ENCODE results near the gene SDK1.
"Not testable (repeated sequence)": the region's sequence is repeated elsewhere in the genome, so short reads cannot be mapped to it uniquely, and the experiment has no call there.

The SDK1 gene

DNA sequence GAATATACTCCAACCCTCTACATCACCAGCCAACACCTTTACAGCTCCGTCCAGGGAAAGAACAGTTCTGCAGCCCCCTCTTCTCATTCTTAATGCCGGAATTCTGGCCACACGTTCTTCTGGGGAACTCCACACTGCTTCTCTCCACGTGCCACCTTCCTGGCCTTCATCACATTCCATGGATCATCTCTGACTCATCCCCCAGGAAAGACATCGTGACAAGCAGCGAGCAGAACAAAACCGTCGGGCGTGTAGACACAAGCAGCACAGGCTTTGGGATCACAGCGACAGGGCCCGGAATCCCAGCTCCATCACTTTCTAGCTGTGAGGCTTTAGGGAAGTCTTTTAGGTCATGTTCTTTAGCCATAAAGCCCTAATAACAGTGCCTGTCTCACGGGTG is 790.7 kb downstream of the SDK1 start:
- DNase-seq (ENCODE audit: low read depth in 3 of 3, low spot score in 1 of 3) = no peak

DNA sequence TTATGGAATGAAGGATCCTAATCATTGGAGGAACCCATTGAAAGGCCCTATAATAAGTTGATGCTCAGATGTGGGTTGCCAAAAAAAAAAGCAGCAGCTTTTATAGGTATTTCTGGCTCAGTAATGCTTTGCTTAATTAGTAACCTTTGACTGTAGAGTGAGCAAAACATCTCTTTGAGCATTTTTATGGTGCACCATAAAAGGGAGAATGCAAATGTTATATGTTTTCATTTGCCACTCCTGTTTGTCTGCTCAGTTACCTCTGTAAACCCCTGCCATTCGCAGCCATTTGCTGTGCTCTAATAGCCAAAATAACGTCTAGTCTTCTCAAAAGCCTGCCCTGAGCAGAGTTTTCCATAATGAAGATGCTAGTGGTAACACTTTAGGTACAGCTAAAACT is 792.0 kb downstream of the SDK1 start:
- DNase-seq (ENCODE audit: low read depth in 3 of 3, low spot score in 1 of 3) = no peak

DNA sequence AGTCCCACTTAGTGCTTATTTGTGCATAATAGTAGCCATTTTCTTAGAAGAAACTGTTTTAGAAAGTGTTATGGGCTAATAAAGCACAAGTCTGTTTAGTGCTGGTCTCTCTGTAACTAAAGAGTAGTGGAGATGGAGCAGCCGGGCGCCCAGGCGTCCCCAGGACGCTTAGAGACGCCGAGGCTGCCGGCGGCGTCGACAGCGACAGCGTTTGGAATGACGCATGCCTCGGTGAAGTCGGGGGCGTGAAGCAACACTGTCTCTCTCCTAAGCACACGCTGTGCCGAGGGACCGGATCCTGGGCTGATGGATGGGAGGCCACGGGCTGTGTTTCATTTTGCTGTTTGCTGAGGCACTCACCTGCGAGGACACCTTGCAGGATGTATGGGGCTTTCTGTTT is 792.4 kb downstream of the SDK1 start:
- no peak for DNase-seq (ENCODE audit: low read depth in 3 of 3, low spot score in 1 of 3)

DNA sequence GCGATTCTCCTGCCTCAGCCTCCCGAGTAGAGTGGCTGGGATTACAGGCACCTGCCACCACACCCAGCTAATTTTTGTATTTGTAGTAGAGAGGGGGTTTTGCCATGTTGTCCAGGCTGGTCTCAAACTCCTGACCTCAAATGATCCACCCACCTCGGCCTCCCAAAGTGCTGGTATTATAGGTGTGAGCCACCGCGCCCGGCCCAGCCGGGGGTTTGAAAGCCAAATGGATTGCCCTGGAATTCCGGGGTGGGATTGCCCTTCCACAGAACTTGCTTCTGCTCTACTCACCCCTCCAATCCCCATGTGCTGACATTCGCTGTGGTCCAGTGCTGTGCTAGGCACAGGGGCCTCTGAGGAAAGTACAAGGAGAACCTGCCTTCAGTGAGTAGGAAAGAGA is 793.1 kb downstream of the SDK1 start:
- not testable (repeated sequence) for DNase-seq (ENCODE audit: low read depth in 3 of 3, low spot score in 1 of 3)

DNA sequence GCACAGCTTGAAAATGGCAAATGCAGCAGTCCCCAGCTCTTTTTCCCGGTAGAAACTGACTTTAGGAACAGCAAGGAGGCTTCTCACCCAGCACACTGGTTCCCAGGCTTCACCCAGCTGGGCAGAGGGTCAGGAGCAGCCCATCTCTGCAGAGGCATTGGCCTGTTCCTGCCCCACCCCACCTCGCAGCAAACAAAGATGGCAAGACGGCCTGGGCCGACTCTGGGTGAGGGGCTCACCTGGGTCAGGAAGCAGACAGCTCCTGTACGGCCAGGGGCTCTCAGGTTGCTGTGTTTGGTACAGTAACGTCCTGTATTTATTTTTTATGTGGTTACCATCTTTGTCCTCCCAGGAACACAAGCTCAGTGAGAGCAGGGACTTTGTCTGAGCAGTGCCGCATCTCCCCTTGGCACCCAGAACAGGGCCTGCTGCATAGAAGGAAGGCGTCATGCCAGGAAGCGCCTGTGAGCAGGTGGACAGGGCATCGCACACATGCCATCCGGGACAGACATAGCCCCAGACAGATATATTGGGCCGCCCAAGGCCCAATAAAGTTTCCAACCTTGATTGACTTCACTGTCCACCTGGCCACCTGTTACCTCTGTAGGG is 796.1 kb downstream of the SDK1 start:
- no peak for DNase-seq (ENCODE audit: low read depth in 3 of 3, low spot score in 1 of 3)

DNA sequence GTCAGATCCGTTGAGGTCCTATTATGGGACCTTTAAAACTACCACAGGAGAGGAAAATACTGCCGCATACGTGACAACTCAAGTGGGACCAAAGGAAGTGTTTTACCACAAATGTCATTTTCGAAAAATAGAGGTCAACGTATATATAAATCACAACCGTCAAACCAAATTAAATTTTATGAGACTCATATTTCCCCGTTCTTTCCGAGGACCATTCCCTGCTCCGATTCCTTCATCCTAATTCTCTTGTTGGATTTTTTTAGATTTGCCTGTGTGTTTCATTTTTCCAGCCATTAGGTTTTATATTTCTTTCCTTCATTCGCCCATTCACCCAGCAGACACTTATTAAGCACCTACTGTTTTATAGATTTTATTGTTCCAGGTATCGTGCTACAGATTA is 797.1 kb downstream of the SDK1 start:
- DNase-seq (ENCODE audit: low read depth in 3 of 3, low spot score in 1 of 3) = no peak

DNA sequence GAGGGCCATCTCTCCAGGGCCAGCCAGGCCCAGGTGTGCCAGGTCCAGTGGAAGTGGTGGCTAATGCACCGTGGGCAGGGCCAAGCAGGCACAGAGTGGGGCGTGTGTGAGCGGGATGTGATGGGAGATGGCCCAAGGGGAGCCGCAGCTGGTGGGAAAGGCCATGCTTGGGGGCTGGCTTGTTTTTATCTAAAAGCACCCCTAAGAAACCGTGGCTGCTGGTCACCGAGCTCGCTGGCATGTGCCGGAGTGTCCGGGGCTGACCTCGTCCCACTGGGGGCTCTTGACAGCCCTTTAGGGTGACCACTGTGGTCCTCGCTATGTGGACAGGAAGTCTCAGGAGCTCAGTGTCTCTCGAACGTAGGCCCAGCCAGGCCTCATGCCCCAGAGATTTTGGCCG is 798.6 kb downstream of the SDK1 start:
- no peak for DNase-seq (ENCODE audit: low read depth in 3 of 3, low spot score in 1 of 3)

DNA sequence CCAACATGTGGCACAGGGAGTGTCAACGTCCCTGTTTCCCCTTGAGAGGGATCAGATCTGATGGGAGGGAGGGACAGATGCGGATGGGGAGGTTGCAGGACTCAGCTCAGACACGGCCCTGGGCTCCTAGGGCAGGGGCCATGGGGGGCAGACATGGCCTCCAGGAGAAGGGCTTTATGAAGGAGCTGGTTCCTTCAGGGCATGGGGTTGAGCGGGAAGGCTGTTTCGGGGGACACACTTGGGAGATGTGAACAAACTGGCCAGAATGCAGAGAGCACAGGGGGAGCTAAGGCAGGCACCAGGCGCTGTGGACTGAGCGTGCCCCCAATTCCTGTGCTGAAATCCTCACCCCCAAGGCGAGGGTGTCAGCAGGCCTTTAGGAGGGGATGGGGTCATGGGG is 799.1 kb downstream of the SDK1 start:
- DNase-seq (ENCODE audit: low read depth in 3 of 3, low spot score in 1 of 3) = no peak

DNA sequence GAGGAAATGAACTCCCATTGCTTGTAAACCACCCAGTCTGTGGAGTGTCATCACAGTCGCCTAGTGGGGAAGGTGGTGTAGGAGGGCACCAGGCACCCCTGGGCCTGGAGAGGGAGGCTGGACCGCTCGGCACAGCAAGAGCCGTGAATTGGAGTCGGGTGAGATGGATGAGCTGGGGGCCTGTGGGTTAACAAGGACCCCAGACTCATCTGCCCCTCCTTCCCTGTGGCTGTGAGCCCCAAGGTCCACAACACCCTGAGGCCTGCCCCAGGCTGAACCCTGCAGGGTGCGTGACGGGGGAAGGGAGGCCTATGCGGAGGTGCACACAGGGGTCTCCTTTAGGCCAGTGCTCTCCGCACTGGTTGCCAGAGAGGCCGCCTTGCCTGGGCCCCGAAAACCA is 799.6 kb downstream of the SDK1 start:
- DNase-seq (ENCODE audit: low read depth in 3 of 3, low spot score in 1 of 3) = no peak

DNA sequence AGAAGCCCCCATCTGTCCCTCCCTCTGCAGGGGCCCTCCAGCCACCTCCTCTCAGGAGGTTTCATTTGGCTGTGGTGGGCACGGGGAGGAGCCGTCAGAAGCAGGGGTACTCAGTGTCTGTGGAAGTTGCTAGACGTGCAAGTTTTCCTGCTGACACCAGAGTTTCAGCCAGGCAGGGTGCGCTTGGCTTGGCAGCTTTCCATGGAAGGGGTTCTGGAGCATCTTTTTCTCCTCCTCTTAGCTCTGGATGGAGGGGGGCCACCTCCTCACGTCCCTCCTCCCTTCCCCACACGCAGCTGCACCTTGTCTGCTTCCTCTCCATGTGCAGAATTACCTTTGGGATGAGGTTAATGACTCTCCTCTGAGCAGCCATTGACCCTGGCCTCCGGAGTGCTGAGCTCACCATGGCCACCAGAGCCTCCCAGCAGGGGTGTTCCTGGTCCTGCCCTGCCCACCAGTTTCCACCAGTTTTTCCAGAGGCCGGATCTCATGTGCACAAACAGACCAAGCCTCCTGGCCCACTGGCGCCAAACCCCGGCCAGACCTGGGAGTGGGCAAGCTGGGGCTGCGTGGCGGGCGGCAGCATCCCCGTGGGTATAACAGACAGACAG is 801.3 kb downstream of the SDK1 start:
- DNase-seq (ENCODE audit: low read depth in 3 of 3, low spot score in 1 of 3) = no peak

DNA sequence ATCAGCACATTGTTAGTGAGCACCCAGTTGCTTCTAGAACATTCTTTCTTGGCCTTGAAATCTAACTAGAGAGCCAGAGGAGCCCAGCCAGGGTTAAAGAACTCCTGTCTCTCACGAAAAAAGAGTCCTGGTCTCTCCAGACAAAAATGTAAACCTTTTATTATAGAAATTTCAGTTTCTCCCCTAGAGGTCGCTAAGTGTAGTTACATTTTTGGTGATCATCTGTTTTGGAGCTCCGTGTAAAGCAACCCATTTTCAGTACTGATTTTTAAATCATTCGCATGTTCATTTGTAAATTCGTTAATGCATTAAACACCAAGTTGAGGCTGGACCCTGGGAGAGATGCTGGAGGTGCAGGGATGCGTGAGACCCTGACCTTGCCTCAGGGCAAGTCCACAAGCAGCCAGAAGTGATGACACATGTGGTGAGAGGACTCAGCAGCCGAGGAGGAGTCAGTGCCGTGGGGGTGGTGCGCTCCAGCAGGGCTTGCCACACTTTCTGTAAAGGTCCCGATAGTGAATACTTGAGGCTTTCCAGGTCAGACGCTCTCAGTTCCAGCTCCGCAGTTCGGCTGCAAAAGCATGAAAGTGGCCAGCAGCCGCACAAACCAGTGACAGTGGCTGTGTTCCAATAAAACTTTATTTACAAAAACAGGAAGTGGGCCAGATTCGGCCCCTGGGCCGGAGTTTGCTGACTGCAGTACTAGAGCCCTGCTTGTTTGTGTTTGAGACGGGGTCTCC is 802.5 kb downstream of the SDK1 start:
- DNase-seq (ENCODE audit: low read depth in 3 of 3, low spot score in 1 of 3) = no peak

DNA sequence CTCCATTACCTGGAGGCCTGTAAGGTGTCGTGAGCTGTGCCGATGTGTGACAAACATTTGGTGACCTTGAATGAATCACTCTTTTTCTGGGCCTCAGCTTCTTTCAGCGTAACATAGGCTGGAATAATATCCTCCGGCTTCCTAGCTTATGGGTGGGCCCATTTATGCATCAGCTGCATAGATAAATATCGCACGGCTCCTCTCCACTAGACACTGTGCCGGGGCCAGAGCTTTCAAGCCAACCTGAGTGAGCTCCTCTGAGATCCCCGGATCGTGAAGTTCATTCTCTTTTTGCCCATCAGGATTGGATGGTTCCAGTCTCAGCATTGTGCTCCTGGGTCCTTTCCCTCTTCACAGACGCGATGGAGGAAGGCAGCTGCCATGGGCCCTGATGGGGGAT is 806.8 kb downstream of the SDK1 start:
- no peak for DNase-seq (ENCODE audit: low read depth in 3 of 3, low spot score in 1 of 3)

DNA sequence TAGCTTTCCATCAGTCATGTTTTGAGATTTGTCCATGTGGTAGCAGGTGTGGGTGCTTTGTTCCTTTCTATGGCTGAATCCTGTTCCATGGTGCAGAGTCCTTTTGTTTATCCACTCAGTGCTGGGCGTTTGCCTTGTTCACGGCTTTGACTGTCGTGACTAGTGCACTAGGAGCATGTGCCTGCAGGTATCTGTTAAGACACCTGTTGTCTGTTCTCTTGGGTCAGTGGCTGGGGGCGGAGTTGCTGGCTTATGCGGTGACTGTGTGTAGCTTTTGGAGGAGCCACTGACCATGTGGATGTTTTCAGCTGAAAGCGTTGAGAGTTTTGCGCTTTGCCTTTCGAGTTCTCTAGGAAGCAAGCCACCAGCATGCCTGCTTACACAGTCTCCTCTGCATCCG is 807.9 kb downstream of the SDK1 start:
- DNase-seq (ENCODE audit: low read depth in 3 of 3, low spot score in 1 of 3) = no peak

DNA sequence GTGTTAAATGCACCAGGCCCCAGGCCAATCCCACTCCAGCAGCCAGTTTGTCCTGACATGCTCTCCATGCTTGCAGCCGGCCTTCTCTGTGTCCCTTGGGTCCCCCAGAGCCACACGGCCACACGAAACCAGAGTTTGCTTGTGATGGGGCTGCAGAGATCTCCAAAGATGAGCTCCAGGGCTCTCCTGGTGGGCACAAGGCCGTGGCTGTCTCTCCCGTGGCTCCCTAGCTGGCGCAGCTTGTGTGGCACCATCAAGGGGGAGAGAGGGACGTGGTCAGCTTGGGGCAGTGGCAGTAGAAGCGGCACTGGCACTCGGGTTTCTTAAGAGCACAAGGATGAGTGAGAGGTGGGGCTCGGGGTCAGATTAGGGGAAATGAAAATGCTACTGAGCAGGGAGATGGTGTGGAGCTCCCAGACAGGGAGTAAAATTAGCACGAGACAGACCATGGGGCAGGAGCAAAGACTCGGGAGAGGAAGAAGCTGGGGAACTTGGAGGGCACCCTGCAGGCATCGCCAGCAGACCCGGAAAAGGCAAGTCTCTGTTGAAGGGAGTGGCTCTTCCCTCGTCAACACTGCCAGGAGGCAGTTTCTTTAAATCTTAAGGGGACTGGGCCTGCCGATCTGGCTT is 808.5 kb downstream of the SDK1 start:
- DNase-seq (ENCODE audit: low read depth in 3 of 3, low spot score in 1 of 3) = no peak

DNA sequence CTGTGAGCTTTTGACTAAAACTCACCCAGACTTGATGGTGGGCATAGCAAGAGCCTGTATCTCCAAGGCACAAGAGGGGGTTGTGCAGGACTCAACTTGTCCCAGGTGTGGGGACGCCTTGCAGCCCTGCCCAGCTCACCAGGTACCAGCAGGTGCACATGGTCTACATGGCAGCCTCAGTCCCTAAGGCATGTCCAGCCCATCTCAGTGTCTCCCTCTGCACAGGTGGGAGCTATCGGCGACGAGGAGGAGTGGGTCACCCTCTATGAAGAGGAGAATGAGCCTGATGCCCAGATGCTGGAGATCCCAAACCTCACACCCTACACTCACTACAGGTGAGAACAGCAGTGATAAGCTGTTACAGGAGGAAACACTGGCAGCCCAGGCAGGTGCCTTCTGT is 809.4 kb downstream of the SDK1 start:
- DNase-seq (ENCODE audit: low read depth in 3 of 3, low spot score in 1 of 3) = no peak

DNA sequence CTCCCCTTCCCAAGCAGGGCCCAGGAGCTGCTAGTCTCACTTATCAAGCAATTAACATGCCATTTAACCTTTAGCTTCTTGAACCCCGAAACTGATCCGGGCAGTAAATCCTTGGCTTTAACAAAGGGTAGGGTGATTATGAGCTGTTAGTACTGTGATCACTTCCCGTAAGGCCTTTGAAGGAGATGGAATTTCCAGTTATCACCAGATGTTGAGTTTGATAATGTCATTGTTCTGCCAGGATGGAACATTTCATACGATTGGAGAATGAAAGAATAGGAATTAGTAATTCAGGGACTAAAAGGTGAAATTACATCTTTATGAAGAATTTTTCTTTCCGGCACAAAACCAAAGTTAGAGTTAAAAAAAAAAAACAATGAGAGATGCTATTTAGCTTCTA is 810.1 kb downstream of the SDK1 start:
- DNase-seq (ENCODE audit: low read depth in 3 of 3, low spot score in 1 of 3) = no peak

DNA sequence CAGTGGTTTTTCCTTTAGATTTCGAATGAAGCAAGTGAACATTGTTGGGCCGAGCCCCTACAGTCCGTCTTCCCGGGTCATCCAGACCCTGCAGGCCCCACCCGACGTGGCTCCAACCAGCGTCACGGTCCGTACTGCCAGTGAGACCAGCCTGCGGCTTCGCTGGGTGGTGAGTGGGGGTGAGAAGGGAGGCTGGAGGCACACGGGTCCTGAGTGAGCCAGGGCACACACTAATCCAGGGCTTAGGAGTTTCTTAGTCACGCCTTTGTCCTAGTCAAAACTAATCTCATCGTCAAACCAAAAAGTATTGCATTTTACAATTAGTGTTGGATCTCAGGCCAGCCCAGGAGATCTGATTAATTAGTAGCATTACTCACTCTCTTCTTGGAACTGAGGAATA is 812.2 kb downstream of the SDK1 start:
- DNase-seq (ENCODE audit: low read depth in 3 of 3, low spot score in 1 of 3) = no peak

DNA sequence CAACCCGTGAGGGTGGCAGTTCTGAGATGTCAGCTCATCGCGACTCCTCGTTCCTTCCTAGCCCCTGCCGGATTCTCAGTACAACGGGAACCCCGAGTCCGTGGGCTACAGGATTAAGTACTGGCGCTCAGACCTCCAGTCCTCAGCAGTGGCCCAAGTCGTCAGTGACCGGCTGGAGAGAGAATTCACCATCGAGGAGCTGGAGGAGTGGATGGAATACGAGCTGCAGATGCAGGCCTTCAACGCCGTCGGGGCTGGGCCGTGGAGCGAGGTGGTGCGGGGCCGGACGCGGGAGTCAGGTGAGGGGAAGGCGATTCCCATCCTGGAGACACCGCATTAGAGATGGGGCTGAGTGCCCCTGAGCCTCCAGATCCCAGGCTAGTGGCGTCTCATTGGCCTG is 812.9 kb downstream of the SDK1 start:
- no peak for DNase-seq (ENCODE audit: low read depth in 3 of 3, low spot score in 1 of 3)

DNA sequence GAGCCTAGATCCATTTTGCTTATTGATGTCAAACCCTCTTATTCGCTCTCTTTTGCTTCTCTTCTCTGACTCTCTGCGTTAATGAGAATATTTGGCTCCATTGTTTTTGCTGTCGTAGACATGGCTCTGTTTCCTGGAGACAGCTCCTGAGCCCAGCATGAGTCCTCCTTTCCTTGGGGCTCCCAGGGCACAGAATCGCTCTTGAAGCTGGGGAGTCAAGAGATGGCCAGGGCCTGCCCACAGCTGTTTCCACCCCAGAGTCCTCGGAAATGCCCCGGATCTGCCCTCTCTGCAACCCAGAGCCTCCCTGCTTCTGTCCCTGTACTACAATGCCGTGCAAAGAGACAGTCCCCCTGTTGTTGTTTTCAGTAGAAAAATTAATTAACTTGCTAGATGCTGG is 814.4 kb downstream of the SDK1 start:
- no peak for DNase-seq (ENCODE audit: low read depth in 3 of 3, low spot score in 1 of 3)

DNA sequence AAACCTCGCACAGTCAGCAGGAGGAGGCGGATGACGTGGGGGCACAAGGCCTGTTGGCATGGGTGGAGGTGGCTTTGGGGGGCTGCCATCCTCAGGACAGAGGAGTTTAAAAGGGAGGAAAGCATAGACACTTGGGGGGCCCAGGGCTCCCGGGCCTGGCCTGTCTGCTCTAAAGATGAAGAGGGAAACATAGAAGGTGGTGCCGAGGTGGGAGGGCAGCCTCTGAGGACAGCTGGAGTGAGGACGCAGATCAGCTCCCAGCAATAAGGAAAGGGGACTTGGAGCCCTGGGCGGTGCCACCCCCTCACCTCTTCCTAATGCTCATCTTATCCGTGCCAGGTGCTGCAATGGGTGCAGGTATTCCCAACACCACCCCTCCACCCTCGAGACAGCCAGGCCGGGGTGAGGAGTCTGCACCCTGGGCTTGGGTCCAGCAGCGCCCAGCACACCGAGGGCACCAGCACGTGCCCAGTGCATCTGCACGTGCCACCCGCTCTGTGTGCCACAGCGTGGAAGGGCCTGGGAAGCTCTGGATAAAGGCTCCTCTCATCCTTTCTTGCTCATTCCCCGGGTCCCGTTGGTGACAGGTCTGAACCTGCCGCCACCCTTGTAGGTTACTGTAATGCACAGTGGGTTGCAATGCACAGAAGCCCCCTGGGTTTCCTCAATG is 815.0 kb downstream of the SDK1 start:
- DNase-seq (ENCODE audit: low read depth in 3 of 3, low spot score in 1 of 3) = no peak

DNA sequence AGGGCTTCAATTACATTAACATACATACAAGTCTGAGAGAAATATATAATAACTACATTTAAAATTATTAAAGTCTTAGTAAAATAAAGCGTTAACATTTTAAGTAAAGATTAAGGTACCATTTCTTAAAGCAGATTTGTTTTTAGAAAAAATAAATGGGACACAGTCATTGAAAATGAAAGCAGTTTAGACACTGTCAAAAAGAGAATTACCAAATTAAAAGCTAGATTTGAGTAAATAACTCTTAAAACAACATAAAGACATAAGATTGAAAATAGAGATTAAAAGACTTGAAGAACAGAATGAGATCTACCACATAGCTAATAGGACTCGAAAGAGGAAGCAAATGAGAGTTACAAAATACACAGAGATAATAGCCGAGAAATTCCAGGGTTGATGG is 818.8 kb downstream of the SDK1 start:
- DNase-seq (ENCODE audit: low read depth in 3 of 3, low spot score in 1 of 3) = no peak

DNA sequence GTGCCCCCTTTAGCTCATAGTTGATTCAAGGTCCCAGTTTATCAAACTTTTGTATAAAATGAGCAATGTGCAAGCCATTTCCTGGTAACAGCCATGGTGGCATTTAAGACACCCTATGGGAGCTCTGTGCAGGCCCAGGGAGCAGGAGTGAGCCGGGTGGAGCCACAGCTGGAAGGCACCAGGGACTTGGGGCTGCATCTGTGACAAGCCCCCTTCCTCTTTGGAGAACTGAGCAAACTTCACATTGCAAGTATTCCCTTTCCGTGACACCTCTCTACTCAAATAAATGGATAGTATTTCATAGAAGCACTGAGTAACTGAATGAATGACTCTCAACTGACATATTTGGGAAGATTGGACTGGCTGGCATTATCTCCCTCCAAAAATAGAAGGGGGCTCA is 822.3 kb downstream of the SDK1 start:
- no peak for DNase-seq (ENCODE audit: low read depth in 3 of 3, low spot score in 1 of 3)
